ENCODE data around the gene TLE2. TPM values are rescaled to one million over a fixed set of nuclear protein-coding genes. Genes with fewer than 3 reads are reported as not detected.
"Not testable (repeated sequence)": the region's sequence is repeated elsewhere in the genome, so short reads cannot be mapped to it uniquely, and the experiment has no call there.

Gene TLE2
- total RNA-seq, 1 experiment from 2014 or later: 18.7 TPM

GRCh38 chr19:2978772-2979171 lies 50.3 kb downstream of the TLE2 start:
- Histone ChIP-seq H3K4me3 (ENCODE audit: insufficient read depth, low read depth, low read length) (no peak overlapping the region), H3K36me3 (replicated peaks; ENCODE audit: control insufficient read depth, insufficient read depth, low read length) (no peaks in the 10 kb centered on the region), H3K27me3 (ENCODE audit: control insufficient read depth, insufficient read depth, low read length) (peaks cover 2% of the 10 kb centered on the region; the same call in 1 of the 2 replicates)
- no peak for DNase-seq

GRCh38 chr19:2978166-2978767 lies 50.8 kb downstream of the TLE2 start:
- DNase-seq: peak; percentile 43
- Histone ChIP-seq H3K4me3 (ENCODE audit: insufficient read depth, low read depth, low read length) (no peak overlapping the region), H3K27me3 (ENCODE audit: control insufficient read depth, insufficient read depth, low read length) (peaks cover 2% of the 10 kb centered on the region; the same call in 1 of the 2 replicates), H3K36me3 (replicated peaks; ENCODE audit: control insufficient read depth, insufficient read depth, low read length) (no peaks in the 10 kb centered on the region)

GRCh38 chr19:2977746-2978138 lies 51.3 kb downstream of the TLE2 start:
- DNase-seq: peak; percentile 62
- peaks cover 2% of the 10 kb centered on the region; the same call in 1 of the 2 replicates for H3K27me3 ChIP-seq (ENCODE audit: control insufficient read depth, insufficient read depth, low read length)
- H3K4me3 ChIP-seq (ENCODE audit: insufficient read depth, low read depth, low read length): peak overlapping the region; percentile 41
- H3K36me3 ChIP-seq (replicated peaks; ENCODE audit: control insufficient read depth, insufficient read depth, low read length): no peaks in the 10 kb centered on the region

- peaks cover 2% of the 10 kb centered on the region; the same call in 1 of the 2 replicates for H3K27me3 ChIP-seq (ENCODE audit: control insufficient read depth, insufficient read depth, low read length)
- DNase-seq: peak; percentile 100
- H3K36me3 ChIP-seq (replicated peaks; ENCODE audit: control insufficient read depth, insufficient read depth, low read length): no peaks in the 10 kb centered on the region
Measured at GRCh38 chr19:2977001-2977745, 51.9 kb downstream of the TLE2 start, which contains the start of gene TLE6. Gene TLE6, plus strand, starts transcription at chr19:2977564. Its CDS starts 670 bp downstream, at chr19:2978234.

GRCh38 chr19:2976609-2977000 lies 52.5 kb downstream of the TLE2 start:
- no peaks in the 10 kb centered on the region for H3K36me3 ChIP-seq (replicated peaks; ENCODE audit: control insufficient read depth, insufficient read depth, low read length)
- peaks cover 2% of the 10 kb centered on the region; the same call in 1 of the 2 replicates for H3K27me3 ChIP-seq (ENCODE audit: control insufficient read depth, insufficient read depth, low read length)
- peak overlapping the region; percentile 46 for H3K4me3 ChIP-seq (ENCODE audit: insufficient read depth, low read depth, low read length)
- peak; percentile 46 for DNase-seq

More at GRCh38 chr19:2977001-2977745, 51.9 kb downstream of the TLE2 start, which contains the start of gene TLE6:
- H3K4me3 ChIP-seq (ENCODE audit: insufficient read depth, low read depth, low read length): peak within 1 kb of the TSS; percentile 46

- Histone ChIP-seq H3K36me3 (replicated peaks; ENCODE audit: control insufficient read depth, insufficient read depth, low read length) (no peaks in the 10 kb centered on the region), H3K4me3 (ENCODE audit: insufficient read depth, low read depth, low read length) (no peak overlapping the region), H3K27me3 (ENCODE audit: control insufficient read depth, insufficient read depth, low read length) (peaks cover 2% of the 10 kb centered on the region; the same call in 1 of the 2 replicates)
- peak; percentile 39 for DNase-seq
Measured at GRCh38 chr19:2974342-2975041, 54.6 kb downstream of the TLE2 start.

GRCh38 chr19:2973229-2973628 lies 55.9 kb downstream of the TLE2 start:
- Histone ChIP-seq H3K36me3 (replicated peaks; ENCODE audit: control insufficient read depth, insufficient read depth, low read length) (no peaks in the 10 kb centered on the region), H3K4me3 (ENCODE audit: insufficient read depth, low read depth, low read length) (no peak overlapping the region), H3K27me3 (ENCODE audit: control insufficient read depth, insufficient read depth, low read length) (peaks cover 2% of the 10 kb centered on the region; the same call in 1 of the 2 replicates)
- DNase-seq: no peak

- H3K4me3 ChIP-seq (ENCODE audit: insufficient read depth, low read depth, low read length): no peak overlapping the region
- H3K36me3 ChIP-seq (replicated peaks; ENCODE audit: control insufficient read depth, insufficient read depth, low read length): no peaks in the 10 kb centered on the region
- H3K27me3 ChIP-seq (ENCODE audit: control insufficient read depth, insufficient read depth, low read length): no peaks in the 10 kb centered on the region
- no peak for DNase-seq
Measured at GRCh38 chr19:2970201-2970835, 58.8 kb downstream of the TLE2 start.

- H3K4me3 ChIP-seq (ENCODE audit: insufficient read depth, low read depth, low read length): no peak overlapping the region
- DNase-seq: no peak
- no peaks in the 10 kb centered on the region for H3K36me3 ChIP-seq (replicated peaks; ENCODE audit: control insufficient read depth, insufficient read depth, low read length)
- no peaks in the 10 kb centered on the region for H3K27me3 ChIP-seq (ENCODE audit: control insufficient read depth, insufficient read depth, low read length)
Measured at GRCh38 chr19:2969104-2969504, 60.0 kb downstream of the TLE2 start.

- no peak for DNase-seq
- no peaks in the 10 kb centered on the region for H3K36me3 ChIP-seq (replicated peaks; ENCODE audit: control insufficient read depth, insufficient read depth, low read length)
- H3K27me3 ChIP-seq (ENCODE audit: control insufficient read depth, insufficient read depth, low read length): no peaks in the 10 kb centered on the region
- H3K4me3 ChIP-seq (ENCODE audit: insufficient read depth, low read depth, low read length): no peak overlapping the region
Measured at GRCh38 chr19:2967972-2968371, 61.1 kb downstream of the TLE2 start.

GRCh38 chr19:2964874-2965273 lies 64.2 kb downstream of the TLE2 start:
- H3K4me3 ChIP-seq (ENCODE audit: insufficient read depth, low read depth, low read length): no peak overlapping the region
- H3K27me3 ChIP-seq (ENCODE audit: control insufficient read depth, insufficient read depth, low read length): no peaks in the 10 kb centered on the region
- DNase-seq: no peak
- no peaks in the 10 kb centered on the region for H3K36me3 ChIP-seq (replicated peaks; ENCODE audit: control insufficient read depth, insufficient read depth, low read length)

GRCh38 chr19:2963631-2964030 lies 65.4 kb downstream of the TLE2 start:
- not testable (repeated sequence) for H3K36me3 ChIP-seq (replicated peaks; ENCODE audit: control insufficient read depth, insufficient read depth, low read length); H3K4me3 ChIP-seq (ENCODE audit: insufficient read depth, low read depth, low read length); H3K27me3 ChIP-seq (ENCODE audit: control insufficient read depth, insufficient read depth, low read length); DNase-seq

GRCh38 chr19:2963122-2963521 lies 66.0 kb downstream of the TLE2 start:
- Histone ChIP-seq H3K27me3 (ENCODE audit: control insufficient read depth, insufficient read depth, low read length) (no peaks in the 10 kb centered on the region), H3K36me3 (replicated peaks; ENCODE audit: control insufficient read depth, insufficient read depth, low read length) (no peaks in the 10 kb centered on the region), H3K4me3 (ENCODE audit: insufficient read depth, low read depth, low read length) (no peak overlapping the region)
- DNase-seq: no peak

GRCh38 chr19:2962018-2962670 lies 66.9 kb downstream of the TLE2 start:
- no peak overlapping the region for H3K4me3 ChIP-seq (ENCODE audit: insufficient read depth, low read depth, low read length)
- H3K27me3 ChIP-seq (ENCODE audit: control insufficient read depth, insufficient read depth, low read length): no peaks in the 10 kb centered on the region
- H3K36me3 ChIP-seq (replicated peaks; ENCODE audit: control insufficient read depth, insufficient read depth, low read length): no peaks in the 10 kb centered on the region
- DNase-seq: peak; percentile 91
